Neural cell (in vitro differentiated cells): ENCODE data around the gene RANGAP1. TPM values are rescaled to one million over a fixed set of nuclear protein-coding genes. Genes with fewer than 3 reads are reported as not detected.

Experiments
- H2AFZ ChIP-seq: fragments of 200-600, 300-800 bp; sonication (generic), shearing (Covaris generic); 2 replicates; pipeline ENCODE4 v1.6.0; 2014; ENCODE audit warnings: low read depth, mild to moderate bottlenecking, antibody characterized with exemption, low read length, moderate library complexity
- H3F3A ChIP-seq: fragments of 200-600 bp; shearing (Covaris generic); 2 replicates; pipeline ENCODE4 v1.6.1; 2016; ENCODE audit warnings: mild to moderate bottlenecking, moderate library complexity, mixed read lengths, antibody characterized with exemption, low read length; ENCODE audit not compliant: insufficient read depth, poor library complexity, severe bottlenecking
- H3K27ac ChIP-seq: fragments of 200-600, 300-800 bp; sonication (generic), shearing (Covaris generic); 2 replicates; pipeline ENCODE4 v1.5.1; 2014; ENCODE audit warnings: mild to moderate bottlenecking, low read length, moderate library complexity
- H3K27me3 ChIP-seq: fragments of 300-800, 200-600 bp; sonication (generic), shearing (Covaris generic); 2 replicates; pipeline ENCODE4 v1.6.0; 2014; ENCODE audit warnings: mild to moderate bottlenecking, low read depth, low read length, moderate library complexity; ENCODE audit not compliant: insufficient read depth
- H3K36me3 ChIP-seq: fragments of 300-800, 200-600 bp; sonication (generic), shearing (Covaris generic); 2 replicates; pipeline ENCODE4 v1.5.1; 2014; ENCODE audit warnings: mild to moderate bottlenecking, antibody characterized with exemption, low read length, moderate library complexity; ENCODE audit not compliant: insufficient read depth
- H3K4me2 ChIP-seq: fragments of 300-800, 200-600 bp; sonication (generic), shearing (Covaris generic); 2 replicates; pipeline ENCODE4 v1.6.0; 2014; ENCODE audit warnings: mild to moderate bottlenecking, low read length
- H3K4me3 ChIP-seq: fragments of 300-800, 200-600 bp; sonication (generic), shearing (Covaris generic); 2 replicates; pipeline ENCODE4 v1.5.1; 2014; ENCODE audit warnings: mild to moderate bottlenecking, low read length, moderate library complexity
- H3K79me2 ChIP-seq: fragments of 200-600 bp; shearing (Covaris generic); replicated peaks from 2 replicates; pipeline ENCODE4 v1.6.0; 2014; ENCODE audit warnings: mild to moderate bottlenecking, low read length, moderate library complexity; ENCODE audit not compliant: insufficient read depth
- H3K9ac ChIP-seq: fragments of 300-800, 200-600 bp; sonication (generic), shearing (Covaris generic); 2 replicates; pipeline ENCODE4 v1.6.1; 2016; ENCODE audit warnings: mild to moderate bottlenecking, low read length, mixed read lengths
- H3K9me2 ChIP-seq: fragments of 200-600 bp; shearing (Covaris generic); 2 replicates; pipeline ENCODE4 v1.6.1; 2016; ENCODE audit warnings: mild to moderate bottlenecking, low read length, mixed read lengths; ENCODE audit not compliant: insufficient read depth
- H3K9me3 ChIP-seq: fragments of 200-600, 300-800 bp; sonication (generic), shearing (Covaris generic); 2 replicates; pipeline ENCODE4 v1.6.1; 2016; ENCODE audit warnings: mild to moderate bottlenecking, mixed run types, low read length, moderate library complexity, mixed read lengths
- H4K20me1 ChIP-seq: fragments of 200-600 bp; shearing (Covaris generic); 2 replicates; pipeline ENCODE4 v1.6.1; 2016; ENCODE audit warnings: mild to moderate bottlenecking, mixed run types; ENCODE audit not compliant: insufficient read depth
- CTCF ChIP-seq: fragments of 450-650 bp; IDR thresholded peaks from 2 replicates; pipeline ENCODE4 v1.5.1; 2014; ENCODE audit warnings: antibody characterized with exemption, mild to moderate bottlenecking, moderate library complexity; ENCODE audit not compliant: poor library complexity, severe bottlenecking
- EP300 ChIP-seq: fragments of 450-650 bp; conservative IDR thresholded peaks from 2 replicates; pipeline ENCODE4 v1.6.1; 2014; ENCODE audit warnings: antibody characterized with exemption, mild to moderate bottlenecking, moderate library complexity; ENCODE audit not compliant: poor library complexity, severe bottlenecking
- EZH2 ChIP-seq: fragments of 200-600, 300-800 bp; shearing (Covaris generic), sonication (generic); IDR thresholded peaks from 2 replicates; pipeline ENCODE4 v1.6.1; 2014; ENCODE audit warnings: antibody characterized with exemption, low read length, borderline replicate concordance, mild to moderate bottlenecking; ENCODE audit not compliant: insufficient read depth, poor library complexity, severe bottlenecking
- MXI1 ChIP-seq: fragments of 450-650 bp; conservative IDR thresholded peaks from 2 replicates; pipeline ENCODE4 v1.6.1; 2014; ENCODE audit warnings: antibody characterized with exemption, mild to moderate bottlenecking; ENCODE audit not compliant: poor library complexity, severe bottlenecking
- POLR2AphosphoS5 ChIP-seq: IDR thresholded peaks from 2 replicates; pipeline ENCODE4 v1.6.1; 2012
- RAD21 ChIP-seq: fragments of 450-650 bp; conservative IDR thresholded peaks from 2 replicates; pipeline ENCODE4 v1.6.1; 2014; ENCODE audit warnings: antibody characterized with exemption, mild to moderate bottlenecking, moderate library complexity
- REST ChIP-seq: IDR thresholded peaks from 2 replicates; pipeline ENCODE4 v1.6.1; 2012; ENCODE audit warnings: borderline replicate concordance
- SMC3 ChIP-seq: fragments of 450-650 bp; conservative IDR thresholded peaks from 2 replicates; pipeline ENCODE4 v1.6.1; 2014; ENCODE audit warnings: antibody characterized with exemption, mild to moderate bottlenecking, moderate library complexity; ENCODE audit not compliant: poor library complexity
- TAF1 ChIP-seq: IDR thresholded peaks from 2 replicates; pipeline ENCODE4 v1.6.1; 2012; ENCODE audit warnings: low read depth
- polyA plus RNA-seq: library from polyadenylated mRNA; depleted of rRNA; stranded (reverse); fragments of >200 nt; gene quantifications from 2 replicates; pipeline ENCODE4 v1.2.3, GENCODE V29; 2014

The RANGAP1 gene
- polyA plus RNA-seq, 1 donor from 2014 or later, result 48.6 TPM

GRCh38 chr22:41231369-41231768 is 54.6 kb downstream of the RANGAP1 start:
- Histone ChIP-seq H3K79me2 (no peaks in the 10 kb centered on the region), H4K20me1 (no peaks in the 10 kb centered on the region), H3K27me3 (no peaks in the 10 kb centered on the region), H3K27ac (no peak overlapping the region), H3K4me3 (no peak overlapping the region), H3K9me2 (no peaks in the 10 kb centered on the region), H3K9me3 (no peaks in the 10 kb centered on the region), H3K36me3 (no peaks in the 10 kb centered on the region), H3F3A (no peaks in the 10 kb centered on the region), H3K9ac (no peak overlapping the region), H3K4me2 (no peak overlapping the region), H2AFZ (no peak overlapping the region)
- TF ChIP-seq POLR2AphosphoS5, result no peak
- TF ChIP-seq MXI1, result no peak
- no peak for TF ChIP-seq CTCF
- TF ChIP-seq SMC3, result no peak
- no peak for TF ChIP-seq TAF1
- no peak for TF ChIP-seq EZH2
- no peak for TF ChIP-seq RAD21

- TF ChIP-seq SMC3, result no peak
- no peak for TF ChIP-seq REST
- TF ChIP-seq TAF1, result no peak
- no peak for TF ChIP-seq EP300
- TF ChIP-seq POLR2AphosphoS5, result no peak
- no peak overlapping the region for H3K9ac ChIP-seq
- no peaks in the 10 kb centered on the region for H3F3A ChIP-seq
- no peak overlapping the region for H3K4me3 ChIP-seq
- H3K9me2 ChIP-seq, result no peaks in the 10 kb centered on the region
- no peak overlapping the region for H3K4me2 ChIP-seq
- H3K9me3 ChIP-seq, result no peaks in the 10 kb centered on the region
- no peaks in the 10 kb centered on the region for H4K20me1 ChIP-seq
- no peaks in the 10 kb centered on the region for H3K79me2 ChIP-seq
- no peak overlapping the region for H3K27ac ChIP-seq
- H3K36me3 ChIP-seq, result no peaks in the 10 kb centered on the region
- H2AFZ ChIP-seq, result no peak overlapping the region
- H3K27me3 ChIP-seq, result no peaks in the 10 kb centered on the region
These were observed 55.6 kb downstream of the RANGAP1 start for GRCh38 chr22:41230401-41230785.
